Measurements from ENCODE around the gene HS3ST4. TPM values are rescaled to one million over a fixed set of nuclear protein-coding genes. Genes with fewer than 3 reads are reported as not detected.

Gene HS3ST4
- total RNA-seq, 4 donors from 2014 or later, result 0.49 to 1.4 (median 0.64) TPM; not detected in 1

- no peak for DNase-seq (ENCODE audit: low spot score in 2 of 2)
- 29% methylated on average over 2 of the region's 2 CpGs for WGBS
- Histone ChIP-seq H3K36me3 (no peaks in the 10 kb centered on the region), H3K4me3 (no peak overlapping the region), H3K27me3 (no peaks in the 10 kb centered on the region), H3K9me3 (no peaks in the 10 kb centered on the region), H3K4me1 (no peaks in the 10 kb centered on the region), H3K27ac (no peak overlapping the region)
- TF ChIP-seq POLR2A (IDR thresholded peaks at IDR 0.05) (no peak), EP300 (IDR thresholded peaks at IDR 0.05) (no peak), CTCF (IDR thresholded peaks at IDR 0.05) (no peak), POLR2AphosphoS5 (IDR thresholded peaks at IDR 0.05) (no peak)
Measured at GRCh38 chr16:25922438-25922837, 230.7 kb downstream of the HS3ST4 start.

GRCh38 chr16:25925421-25925820 is 233.7 kb downstream of the HS3ST4 start:
- Histone ChIP-seq H3K9me3 (peaks cover 4% of the 10 kb centered on the region), H3K36me3 (no peaks in the 10 kb centered on the region), H3K4me1 (no peaks in the 10 kb centered on the region), H3K27ac (no peak overlapping the region), H3K27me3 (no peaks in the 10 kb centered on the region), H3K4me3 (no peak overlapping the region)
- no peak for TF ChIP-seq CTCF (IDR thresholded peaks at IDR 0.05)
- no peak for TF ChIP-seq POLR2AphosphoS5 (IDR thresholded peaks at IDR 0.05)
- TF ChIP-seq POLR2A (IDR thresholded peaks at IDR 0.05), result no peak
- TF ChIP-seq EP300 (IDR thresholded peaks at IDR 0.05), result no peak
- 72% methylated on average over 8 of the region's 8 CpGs for WGBS
- DNase-seq (ENCODE audit: low spot score in 2 of 2), result no peak

- DNase-seq (ENCODE audit: low spot score in 2 of 2), result no peak
- Histone ChIP-seq H3K4me3 (no peak overlapping the region), H3K4me1 (no peaks in the 10 kb centered on the region), H3K9me3 (peaks cover 4% of the 10 kb centered on the region), H3K36me3 (no peaks in the 10 kb centered on the region), H3K27me3 (no peaks in the 10 kb centered on the region), H3K27ac (no peak overlapping the region)
- TF ChIP-seq POLR2A (IDR thresholded peaks at IDR 0.05), result no peak
- TF ChIP-seq POLR2AphosphoS5 (IDR thresholded peaks at IDR 0.05), result no peak
- no peak for TF ChIP-seq CTCF (IDR thresholded peaks at IDR 0.05)
- no peak for TF ChIP-seq EP300 (IDR thresholded peaks at IDR 0.05)
- 82% methylated on average over 4 of the region's 4 CpGs for WGBS
Measured at GRCh38 chr16:25931473-25932035, 239.8 kb downstream of the HS3ST4 start.

- H3K4me3 ChIP-seq, result no peak overlapping the region
- WGBS, result 73% methylated on average over 4 of the region's 4 CpGs
- DNase-seq (ENCODE audit: low spot score in 2 of 2), result no peak
- no peak overlapping the region for H3K27ac ChIP-seq
- no peaks in the 10 kb centered on the region for H3K36me3 ChIP-seq
- TF ChIP-seq EP300 (IDR thresholded peaks at IDR 0.05), result no peak
- H3K4me1 ChIP-seq, result no peaks in the 10 kb centered on the region
- peaks cover 1% of the 10 kb centered on the region for H3K9me3 ChIP-seq
- no peaks in the 10 kb centered on the region for H3K27me3 ChIP-seq
Measured at GRCh38 chr16:25941800-25942499, 250.2 kb downstream of the HS3ST4 start.

- TF ChIP-seq CTCF (IDR thresholded peaks at IDR 0.05), result no peak
- Histone ChIP-seq H3K27me3 (no peaks in the 10 kb centered on the region), H3K4me3 (no peak overlapping the region), H3K4me1 (no peaks in the 10 kb centered on the region), H3K9me3 (peaks cover 8% of the 10 kb centered on the region), H3K27ac (no peak overlapping the region), H3K36me3 (no peaks in the 10 kb centered on the region)
- no peak for DNase-seq (ENCODE audit: low spot score in 2 of 2)
- 43% methylated on average over 3 of the region's 3 CpGs for WGBS
Measured at GRCh38 chr16:25950586-25951281, 259.0 kb downstream of the HS3ST4 start.

Data from suprapubic skin (tissue), 4 donors.